GM21529 (cell line): ENCODE data around the gene ELF1.
"Not testable (repeated sequence)": the region's sequence is repeated elsewhere in the genome, so short reads cannot be mapped to it uniquely, and the experiment has no call there.

Experiments
- ATAC-seq: cut with Tn5 transposase; IDR thresholded peaks from one replicate; pipeline ENCODE4 v1.9.1; 2021; ENCODE audit not compliant: unreplicated experiment

Gene ELF1

DNA sequence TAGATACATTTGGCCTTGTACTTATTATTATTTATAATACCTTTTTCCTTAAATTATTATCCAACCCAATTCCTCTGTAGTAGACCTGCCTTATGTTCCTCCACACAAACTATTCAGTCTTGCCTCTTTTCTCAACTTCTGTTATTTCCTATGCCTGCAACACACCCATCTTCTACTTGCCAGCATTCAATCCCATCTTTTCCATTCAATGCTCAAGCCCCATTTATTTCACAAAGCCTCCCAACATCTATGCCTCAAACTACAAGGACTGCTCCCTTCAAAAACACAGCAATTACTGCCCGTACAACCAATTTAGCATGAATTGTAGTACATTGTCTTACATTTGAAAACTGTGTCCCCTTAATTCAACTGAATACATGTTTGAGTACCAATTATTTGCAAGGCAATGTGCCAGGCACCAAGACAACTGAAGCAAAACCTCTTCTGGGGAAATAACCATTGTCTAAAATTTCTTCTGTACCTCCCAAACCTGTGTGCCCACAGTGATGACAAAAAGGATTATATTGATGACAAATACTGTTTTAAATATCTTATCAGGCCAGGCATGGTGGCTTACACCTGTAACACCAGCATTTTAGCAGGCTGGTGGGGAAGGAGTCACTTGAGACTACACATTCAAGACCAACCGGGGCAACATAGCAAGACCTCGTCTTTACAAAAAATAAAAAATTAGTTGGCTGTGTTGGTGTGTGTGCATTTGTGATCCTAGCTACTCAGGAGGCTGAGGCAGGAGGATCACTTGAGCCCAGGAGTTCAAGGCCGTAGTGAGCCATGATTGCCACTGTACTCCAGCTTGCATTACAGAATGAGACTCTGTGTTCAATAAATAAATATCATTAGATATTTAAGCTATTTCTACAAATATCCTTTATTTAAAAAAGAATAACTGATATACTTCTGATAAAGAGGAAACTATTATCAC, 35.1 kb downstream of the ELF1 start:
- ATAC-seq, result no peak

DNA sequence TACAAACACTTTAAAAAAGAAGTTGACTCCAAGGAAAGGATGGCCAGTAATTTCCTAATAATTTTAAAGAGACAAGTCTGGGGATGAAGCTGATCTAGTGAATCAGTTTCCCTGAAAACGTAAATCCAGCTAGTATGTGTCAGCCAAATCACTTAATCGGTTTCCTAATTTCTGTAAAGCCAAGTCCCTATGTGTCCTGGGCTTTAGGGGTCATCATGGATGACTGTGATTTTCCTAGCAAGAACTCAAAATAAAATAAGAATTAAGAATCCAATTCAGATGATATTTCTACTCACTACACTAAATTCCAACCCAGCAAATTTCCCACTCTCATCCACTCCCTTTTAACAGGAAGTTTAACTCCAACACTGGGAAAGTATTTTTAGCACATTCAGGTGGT, 35.9 kb downstream of the ELF1 start:
- no peak for ATAC-seq

DNA sequence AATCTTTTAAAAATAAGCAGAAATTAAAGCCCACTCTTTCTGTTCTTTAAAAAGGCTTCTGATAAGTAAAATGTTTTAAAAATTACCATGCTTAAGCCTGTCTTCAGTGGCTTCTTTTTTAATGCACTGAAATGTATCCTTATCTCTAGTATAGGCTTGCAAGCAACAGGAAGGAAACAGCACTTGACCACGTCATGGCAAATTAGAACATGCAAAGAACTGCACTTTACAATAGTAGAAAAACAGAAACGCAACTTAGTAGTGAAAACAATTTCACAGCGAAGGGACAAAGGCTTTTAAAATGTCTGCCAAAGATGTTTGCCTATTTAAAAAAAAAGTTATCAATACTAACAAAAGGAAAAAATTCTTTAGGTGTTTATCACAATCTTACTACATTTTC, 36.3 kb downstream of the ELF1 start:
- peak; percentile 64 for ATAC-seq

DNA sequence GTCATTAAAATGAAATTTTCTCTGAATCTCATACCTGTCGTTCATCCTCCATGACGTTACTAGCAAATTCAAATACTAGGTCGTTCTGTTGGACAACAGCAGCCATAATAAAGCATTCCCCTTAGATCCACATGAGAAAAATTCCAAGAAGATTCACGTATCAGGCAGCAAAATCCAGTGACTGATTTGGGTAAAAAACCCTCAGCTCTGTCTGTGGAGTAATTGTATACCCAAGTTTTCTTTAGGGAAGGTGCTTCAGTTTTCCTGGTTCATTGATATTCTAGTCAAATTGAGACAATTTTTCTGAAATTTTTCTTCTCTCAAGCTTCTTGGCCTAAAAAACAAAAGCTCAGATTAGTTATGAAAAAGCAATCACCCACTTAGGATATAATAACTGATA, 37.2 kb downstream of the ELF1 start:
- ATAC-seq, result no peak

DNA sequence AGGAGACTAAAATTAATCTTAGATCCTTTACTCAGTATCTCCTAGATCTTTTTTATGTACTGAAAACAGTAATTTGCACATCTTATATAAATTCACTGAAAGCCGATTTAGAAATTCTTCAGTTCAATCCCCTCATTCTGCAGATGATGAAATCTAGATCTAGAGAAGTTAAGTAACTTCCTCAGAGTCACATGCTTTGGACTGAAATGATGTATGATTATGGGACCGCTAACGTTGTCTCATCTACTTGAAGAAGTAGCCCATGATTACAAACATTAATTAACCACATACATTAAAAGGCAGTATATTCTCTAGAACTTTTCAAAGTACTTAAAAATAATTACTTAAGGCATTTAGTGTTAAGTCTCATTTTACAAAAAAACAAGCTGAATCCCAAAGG, 37.8 kb downstream of the ELF1 start:
- ATAC-seq, result no peak

DNA sequence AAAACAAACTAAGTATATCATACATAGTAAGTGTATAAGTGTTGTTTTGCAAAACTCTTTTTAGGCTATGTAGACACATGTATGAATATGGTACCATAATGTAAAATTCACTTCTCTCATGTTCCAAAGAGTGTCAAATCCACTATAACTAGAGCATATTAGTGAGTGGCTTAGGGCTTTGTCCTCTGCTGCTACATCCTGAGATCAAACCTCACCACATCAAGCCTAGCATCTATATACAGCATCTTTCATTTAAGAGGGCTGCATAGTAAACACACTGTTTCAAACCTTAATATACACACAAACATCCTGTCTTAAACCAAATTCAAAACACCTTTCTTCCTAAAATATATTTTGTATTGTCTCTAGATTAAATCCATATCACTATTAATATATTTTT, 38.7 kb downstream of the ELF1 start:
- no peak for ATAC-seq

DNA sequence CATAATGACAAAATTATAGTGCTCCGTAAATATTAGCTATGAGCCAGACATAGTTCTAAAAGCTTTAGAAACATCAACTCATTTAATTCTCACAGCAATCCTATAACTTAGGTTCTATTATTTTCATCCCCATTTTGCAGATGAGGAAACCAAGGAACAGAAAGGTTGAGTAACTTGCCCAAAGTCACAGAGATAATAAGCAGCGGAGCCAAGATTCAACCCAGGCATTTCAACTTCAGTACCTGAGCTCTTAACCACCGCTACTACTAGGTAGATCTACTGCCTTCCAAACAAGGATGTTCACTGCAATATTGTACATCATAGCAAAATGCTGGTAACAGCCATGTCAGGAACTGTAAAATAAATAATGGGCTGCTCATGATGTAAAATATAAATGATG, 39.9 kb downstream of the ELF1 start:
- ATAC-seq, result no peak

DNA sequence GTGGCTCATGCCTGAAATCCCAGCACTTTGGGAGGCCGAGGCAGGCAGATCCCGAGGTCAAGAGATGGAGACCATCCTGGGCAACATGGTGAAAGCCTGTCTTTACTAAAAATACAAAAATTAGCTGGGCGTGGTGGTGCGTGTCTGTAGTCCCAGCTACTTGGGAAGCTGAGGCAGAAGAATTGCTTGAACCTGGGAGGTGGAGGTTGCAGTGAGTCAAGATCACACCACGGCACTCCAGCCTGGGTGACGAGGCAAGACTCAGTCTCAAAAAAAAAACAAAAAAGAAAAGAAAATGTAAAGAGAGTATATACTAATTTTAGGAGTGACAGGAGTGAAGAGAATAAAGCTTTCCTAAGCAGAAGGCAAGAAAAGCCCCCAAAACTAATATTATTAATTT, 41.0 kb downstream of the ELF1 start:
- ATAC-seq, result not testable (repeated sequence)

DNA sequence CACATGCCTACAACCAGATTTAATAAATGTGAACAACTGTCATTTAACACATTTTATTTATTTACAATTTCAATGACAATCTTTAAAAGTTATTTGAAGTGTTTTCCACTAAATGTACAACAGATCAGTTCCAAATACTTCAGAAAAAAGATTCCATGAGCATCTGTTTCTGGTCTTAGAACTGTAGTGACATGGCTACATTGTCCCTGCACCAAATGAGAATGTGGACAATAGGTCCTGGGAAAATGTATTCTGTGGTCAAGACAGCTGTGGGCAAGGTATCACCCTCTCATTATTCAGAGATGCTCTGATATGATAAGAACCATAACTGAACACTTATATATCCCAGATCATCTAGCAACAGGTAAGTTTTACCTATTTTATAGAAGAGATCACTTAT, 43.7 kb downstream of the ELF1 start:
- ATAC-seq, result no peak

DNA sequence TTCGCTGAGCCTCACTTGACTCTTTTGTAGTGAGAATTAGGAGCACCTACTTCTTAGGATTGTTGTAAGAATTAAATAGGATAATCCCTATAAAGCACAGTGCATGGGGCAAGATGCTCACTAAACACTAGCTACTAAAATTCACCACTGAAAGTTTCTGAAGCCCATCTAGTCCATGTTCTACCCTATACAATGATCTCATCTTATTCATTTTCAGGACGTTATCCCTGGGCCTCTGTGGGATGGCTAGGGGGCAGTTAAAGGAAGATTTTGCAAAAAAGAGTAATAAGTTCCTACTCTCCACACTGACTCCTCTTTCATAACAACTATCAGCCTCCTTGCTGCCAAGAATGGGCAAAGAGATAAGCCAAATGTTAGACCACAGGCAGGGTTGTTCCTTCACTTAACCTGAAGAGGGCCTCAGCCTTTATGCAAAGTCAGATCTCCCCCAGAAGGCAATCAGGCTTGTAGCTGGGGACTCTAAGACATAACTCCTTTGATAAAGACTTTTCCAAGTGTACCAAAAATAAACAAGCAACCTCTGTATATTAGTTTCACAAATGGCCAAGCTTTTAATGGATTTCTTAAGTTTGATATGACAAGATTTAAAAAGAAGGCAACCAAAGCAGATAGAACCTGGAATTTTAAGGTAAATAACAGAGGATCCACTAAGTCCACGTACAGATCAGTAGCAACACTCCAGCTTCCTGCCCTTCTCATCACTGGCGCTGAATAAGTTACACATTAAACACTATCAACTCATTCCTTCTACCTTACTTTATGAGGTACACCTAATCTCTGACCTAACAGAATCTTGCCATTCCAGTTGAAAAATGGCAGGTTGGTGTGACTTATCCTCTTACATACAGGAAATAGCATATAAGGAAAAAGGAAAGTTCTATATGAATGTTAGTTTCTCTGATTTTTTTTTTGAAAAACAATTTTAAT, 44.4 kb downstream of the ELF1 start:
- peak; percentile 74 for ATAC-seq

DNA sequence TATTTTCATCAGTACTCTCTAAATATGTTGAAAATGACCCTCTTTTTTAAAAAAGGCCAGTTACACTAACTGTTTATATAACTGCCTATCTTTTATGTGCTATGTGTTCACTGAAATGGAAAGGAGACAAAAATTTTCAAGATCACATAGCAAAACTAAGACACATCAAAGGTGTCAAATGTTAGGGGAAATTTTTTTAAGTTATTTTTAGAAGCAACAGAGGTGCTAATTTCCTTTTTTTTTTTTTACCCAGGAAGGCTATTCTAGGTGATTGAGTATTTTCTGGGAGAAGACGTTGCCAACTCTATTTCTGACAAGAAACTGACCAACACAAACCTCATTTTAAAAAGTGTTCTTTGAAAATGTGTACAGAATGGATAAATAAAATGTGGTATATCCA, 45.7 kb downstream of the ELF1 start:
- no peak for ATAC-seq

DNA sequence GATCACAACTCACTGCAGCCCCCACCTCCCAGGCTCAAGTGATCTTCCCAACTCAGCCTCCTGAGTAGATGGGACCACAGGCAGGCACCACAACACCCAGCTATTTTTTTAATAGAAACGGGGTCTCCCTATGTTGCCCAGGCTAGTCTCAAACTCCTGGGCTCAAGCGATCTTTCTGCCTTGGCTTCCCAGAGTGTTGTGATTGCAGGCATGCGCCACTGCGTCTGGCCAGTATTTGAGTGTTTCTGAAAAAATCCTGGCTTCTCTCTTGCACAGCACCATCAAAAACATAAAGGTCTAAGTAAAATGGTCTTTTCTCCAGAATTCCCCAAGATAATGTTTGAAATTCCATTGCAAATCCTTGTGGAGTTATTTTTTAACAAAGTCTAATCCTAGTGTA, 47.8 kb downstream of the ELF1 start:
- ATAC-seq, result no peak

DNA sequence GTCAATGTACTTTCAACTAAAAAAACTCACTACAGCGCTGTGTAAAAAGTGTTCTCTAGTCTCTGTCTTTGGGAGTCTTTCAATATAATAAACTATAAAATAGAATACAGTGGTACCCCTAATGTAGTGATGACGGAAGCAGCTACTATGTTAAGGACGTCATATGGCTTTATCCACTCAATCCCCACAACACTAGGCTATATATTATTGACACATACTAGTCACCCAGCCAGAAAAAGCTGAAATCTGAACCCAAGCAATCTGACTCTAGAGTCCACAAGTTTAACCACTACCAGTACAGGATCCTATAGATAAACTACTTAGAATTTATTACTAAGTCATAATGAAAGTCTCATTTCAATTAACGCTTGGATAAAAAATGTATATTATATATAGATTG, 48.3 kb downstream of the ELF1 start:
- no peak for ATAC-seq

DNA sequence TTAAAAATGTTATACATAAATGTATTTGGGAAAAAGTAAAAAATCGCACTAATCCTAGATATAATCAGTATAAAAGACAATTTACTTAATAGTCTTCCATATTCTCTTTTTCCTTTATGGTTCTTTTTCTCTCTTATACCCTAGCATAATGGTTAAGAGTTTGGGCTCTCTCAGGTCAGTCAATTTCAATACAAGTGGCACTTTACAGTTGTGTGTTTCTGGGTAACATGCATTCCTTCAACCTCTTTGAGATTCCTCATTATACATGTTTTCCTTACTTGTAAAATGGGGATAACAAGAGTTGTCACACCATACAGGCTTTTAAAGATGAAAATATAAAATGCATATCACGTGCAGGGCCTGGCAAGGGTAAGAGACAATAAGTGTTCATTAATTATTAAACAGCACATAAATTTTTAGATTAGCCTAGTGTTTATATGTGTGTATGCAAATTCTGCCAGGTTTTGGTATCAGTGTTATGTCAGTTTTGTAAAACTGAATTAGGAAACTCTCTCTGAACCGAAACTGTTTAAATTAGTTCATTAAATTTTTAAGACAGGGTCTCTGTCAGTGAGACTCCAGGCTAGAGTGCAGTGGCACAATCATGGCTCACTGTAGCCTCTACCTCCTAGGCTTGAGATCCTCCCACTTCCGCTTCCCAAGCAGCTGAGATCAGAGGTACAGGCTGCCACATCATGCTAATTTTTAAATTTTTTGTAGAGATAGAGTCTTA, 49.8 kb downstream of the ELF1 start:
- peak; percentile 59 for ATAC-seq

DNA sequence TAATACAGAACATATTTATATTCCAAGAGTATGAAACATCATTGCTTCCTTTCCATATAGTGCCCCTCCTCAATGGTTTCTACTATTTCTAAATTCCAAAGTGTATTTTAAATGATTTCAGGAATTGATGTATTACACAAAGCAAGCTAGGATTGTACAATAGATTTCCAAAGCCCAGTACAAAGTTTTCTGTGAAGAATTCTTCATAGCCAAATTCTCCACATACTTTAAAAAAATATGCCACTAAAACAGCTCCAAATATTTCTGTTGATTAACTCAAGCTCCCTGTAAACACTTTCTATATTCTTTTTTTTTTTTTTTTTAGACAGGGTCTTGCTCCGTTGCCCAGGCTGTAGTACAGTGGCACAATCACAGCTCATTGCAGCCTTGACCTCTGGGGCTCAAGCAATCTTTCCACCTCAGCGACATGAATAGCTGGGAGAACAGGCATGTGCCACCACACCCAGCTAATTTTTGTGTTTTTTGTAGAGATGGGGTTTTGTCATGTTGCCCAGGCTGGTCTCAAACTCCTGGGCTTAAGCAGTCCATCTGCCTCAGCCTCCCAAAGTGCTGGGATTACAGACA, 50.6 kb downstream of the ELF1 start:
- no peak for ATAC-seq

DNA sequence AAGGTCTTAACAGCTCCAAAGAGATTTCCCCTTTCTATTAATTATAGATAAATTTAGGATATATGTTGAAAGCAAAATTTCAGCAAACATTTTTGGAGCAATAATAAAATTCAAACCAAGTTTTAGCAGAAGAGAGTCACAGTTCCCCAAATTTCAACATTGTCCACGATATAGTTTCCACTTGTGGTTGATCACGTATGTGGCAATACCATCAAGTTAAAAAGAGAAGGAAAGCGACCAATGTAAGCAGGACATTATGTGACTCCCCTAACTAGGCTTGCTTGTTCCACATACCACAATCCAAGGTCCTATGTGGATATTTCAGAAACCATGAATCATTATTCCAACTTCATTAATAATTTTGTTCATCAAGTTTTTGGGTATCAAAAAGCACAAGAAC, 52.8 kb downstream of the ELF1 start:
- ATAC-seq, result no peak

DNA sequence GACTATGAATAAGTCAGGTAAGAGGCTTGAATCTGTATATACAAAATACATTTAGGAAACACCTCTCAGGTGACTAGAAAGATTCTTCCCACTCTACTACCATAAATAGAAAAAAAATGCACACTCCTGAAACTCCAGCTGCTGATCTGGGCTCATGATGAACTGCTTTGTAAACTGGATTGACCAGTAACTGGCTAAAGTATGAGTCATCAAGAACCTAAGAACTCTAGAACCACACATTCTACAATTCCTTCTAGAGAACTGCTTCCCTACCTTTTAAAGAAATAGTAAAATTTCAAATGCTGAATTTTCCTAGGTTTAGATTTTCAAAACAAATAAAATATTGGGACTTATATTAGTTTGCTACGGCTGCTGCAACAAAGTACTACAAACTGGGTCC, 55.2 kb downstream of the ELF1 start:
- ATAC-seq, result no peak

DNA sequence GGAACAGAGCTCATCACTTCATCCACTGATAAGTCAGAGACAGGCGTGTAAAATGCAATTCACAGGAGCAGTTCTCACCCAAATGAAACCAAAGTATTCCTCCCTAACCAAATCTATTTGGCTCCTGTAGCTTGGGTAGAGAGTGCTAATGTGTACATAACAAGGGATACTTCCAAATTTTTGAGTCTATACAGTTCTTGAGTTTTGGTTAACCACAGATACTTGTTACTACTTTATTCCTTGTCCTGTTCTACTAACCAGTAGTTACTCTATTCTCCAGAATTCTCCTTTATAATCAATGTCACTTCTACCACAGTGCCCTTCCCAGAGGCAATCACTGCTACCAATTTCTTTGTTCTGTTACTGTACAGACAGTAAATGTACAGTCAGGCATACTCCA, 57.3 kb downstream of the ELF1 start:
- no peak for ATAC-seq

DNA sequence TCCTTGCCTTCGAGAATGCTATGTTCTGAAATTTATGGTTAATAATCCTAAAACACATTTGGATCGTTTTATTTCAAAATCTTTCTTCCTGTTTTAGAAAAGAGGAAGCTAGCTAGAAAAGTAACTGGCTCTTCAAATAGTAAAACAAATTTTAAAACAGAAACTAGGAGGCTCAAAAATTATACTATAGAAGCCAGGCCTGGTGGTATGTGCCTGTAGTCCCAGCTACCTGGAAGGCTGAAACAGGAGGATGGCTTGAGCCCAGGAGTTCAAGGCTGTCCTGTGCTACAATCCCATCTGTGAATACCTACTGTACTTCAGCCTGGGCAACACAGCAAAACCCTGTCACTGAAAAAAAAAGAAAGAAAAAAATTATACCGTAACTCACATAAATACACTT, 57.9 kb downstream of the ELF1 start:
- peak; percentile 47 for ATAC-seq

DNA sequence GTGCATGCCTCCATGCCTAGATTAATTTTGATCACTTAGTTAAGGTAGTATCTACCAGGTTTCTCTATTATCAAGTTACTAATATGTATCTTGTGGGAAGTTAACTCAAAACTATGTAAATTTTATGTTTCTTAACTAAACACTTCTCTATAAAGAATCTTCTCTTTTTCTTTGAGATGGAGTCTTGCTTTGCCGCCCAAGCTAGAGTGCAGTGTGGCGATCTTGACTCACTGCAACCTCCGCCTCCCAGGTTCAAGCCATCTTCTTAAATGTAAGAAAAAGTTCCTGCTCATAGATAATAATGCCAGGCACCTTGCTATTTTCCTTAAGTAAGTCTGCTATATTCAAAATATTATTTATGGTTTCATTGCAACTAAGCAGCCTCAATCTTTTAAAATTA, 58.4 kb downstream of the ELF1 start:
- no peak for ATAC-seq

DNA sequence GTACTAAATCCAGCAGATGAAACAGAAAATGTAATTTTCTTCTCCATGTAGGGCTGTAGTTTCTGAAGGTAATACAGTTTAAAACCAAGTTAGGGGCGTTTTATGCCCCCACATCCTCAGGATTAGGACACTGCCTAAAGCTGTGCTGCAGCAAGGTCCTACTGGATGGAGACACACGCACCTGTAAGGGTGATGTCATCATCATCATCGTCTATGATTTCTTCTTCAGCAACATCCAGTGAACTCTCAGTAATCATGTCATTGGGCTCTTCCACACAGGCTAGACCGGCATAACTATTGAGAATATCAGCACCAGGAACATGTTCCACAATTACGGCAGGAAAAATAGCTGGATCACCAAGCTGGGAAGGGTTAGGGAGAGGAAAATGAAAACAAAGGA, 60.5 kb downstream of the ELF1 start:
- no peak for ATAC-seq
